HG03108 (cell line): Measurements from ENCODE around the gene GLB1L.
A peak's percentile ranks its signal among the peaks of the same experiment; 100 is the strongest.
"Not testable (repeated sequence)": the region's sequence is repeated elsewhere in the genome, so short reads cannot be mapped to it uniquely, and the experiment has no call there.

Experiments
- ATAC-seq: cut with Tn5 transposase; IDR thresholded peaks from one replicate; pipeline ENCODE4 v1.9.1; 2021; ENCODE audit warnings: moderate library complexity; ENCODE audit not compliant: unreplicated experiment

GLB1L gene

GRCh38 chr2:219245148-219245898 is at the start of gene GLB1L, which contains the start of gene STK16:
Gene GLB1L, minus strand, starts transcription at chr2:219245444. Its CDS starts 1,871 bp downstream, at chr2:219243573.
Gene STK16, plus strand, starts transcription at chr2:219245479. Its CDS starts 521 bp downstream, at chr2:219246000.
- peak; percentile 50 for ATAC-seq

GRCh38 chr2:219294356-219295351 is 49.4 kb upstream of the GLB1L start:
- ATAC-seq: peak; percentile 85

- ATAC-seq: no peak
Measured at GRCh38 chr2:219293736-219294231, 48.5 kb upstream of the GLB1L start.

- ATAC-seq: no peak
Measured at GRCh38 chr2:219292616-219293015, 47.4 kb upstream of the GLB1L start.

- ATAC-seq: no peak
Measured at GRCh38 chr2:219291910-219292490, 46.8 kb upstream of the GLB1L start.

GRCh38 chr2:219291394-219291793 is 46.1 kb upstream of the GLB1L start:
- ATAC-seq: no peak

GRCh38 chr2:219290381-219291171 is 45.3 kb upstream of the GLB1L start:
- no peak for ATAC-seq

- no peak for ATAC-seq
Measured at GRCh38 chr2:219289537-219290361, 44.5 kb upstream of the GLB1L start.

GRCh38 chr2:219289195-219289536 is 43.9 kb upstream of the GLB1L start:
- no peak for ATAC-seq

- no peak for ATAC-seq
Measured at GRCh38 chr2:219287580-219288265, 42.5 kb upstream of the GLB1L start.

GRCh38 chr2:219287116-219287440 is 41.8 kb upstream of the GLB1L start:
- ATAC-seq: not testable (repeated sequence)

GRCh38 chr2:219286436-219287115 is 41.3 kb upstream of the GLB1L start:
- no peak for ATAC-seq

GRCh38 chr2:219285894-219286425 is 40.7 kb upstream of the GLB1L start:
- no peak for ATAC-seq

- no peak for ATAC-seq
Measured at GRCh38 chr2:219285373-219285735, 40.1 kb upstream of the GLB1L start.

GRCh38 chr2:219284501-219285372 is 39.5 kb upstream of the GLB1L start:
- no peak for ATAC-seq

GRCh38 chr2:219282943-219283581 is 37.8 kb upstream of the GLB1L start:
- no peak for ATAC-seq

- ATAC-seq: no peak
Measured at GRCh38 chr2:219282375-219282774, 37.1 kb upstream of the GLB1L start.
